ENCODE data around the gene LRP1B.

GRCh38 chr2:140363131-140363530, 1767.7 kb downstream of the LRP1B start:
- TF ChIP-seq JUND (IDR thresholded peaks at IDR 0.05) (no peak), RAD21 (IDR thresholded peaks at IDR 0.05) (no peak), MAX (IDR thresholded peaks at IDR 0.05) (no peak), RXRA (IDR thresholded peaks at IDR 0.05) (no peak), TAF1 (conservative IDR thresholded peaks at IDR 0.05) (no peak), ATF3 (IDR thresholded peaks at IDR 0.05) (no peak), SP1 (IDR thresholded peaks at IDR 0.05) (no peak)
- TF ChIP-seq, protein P1, sequence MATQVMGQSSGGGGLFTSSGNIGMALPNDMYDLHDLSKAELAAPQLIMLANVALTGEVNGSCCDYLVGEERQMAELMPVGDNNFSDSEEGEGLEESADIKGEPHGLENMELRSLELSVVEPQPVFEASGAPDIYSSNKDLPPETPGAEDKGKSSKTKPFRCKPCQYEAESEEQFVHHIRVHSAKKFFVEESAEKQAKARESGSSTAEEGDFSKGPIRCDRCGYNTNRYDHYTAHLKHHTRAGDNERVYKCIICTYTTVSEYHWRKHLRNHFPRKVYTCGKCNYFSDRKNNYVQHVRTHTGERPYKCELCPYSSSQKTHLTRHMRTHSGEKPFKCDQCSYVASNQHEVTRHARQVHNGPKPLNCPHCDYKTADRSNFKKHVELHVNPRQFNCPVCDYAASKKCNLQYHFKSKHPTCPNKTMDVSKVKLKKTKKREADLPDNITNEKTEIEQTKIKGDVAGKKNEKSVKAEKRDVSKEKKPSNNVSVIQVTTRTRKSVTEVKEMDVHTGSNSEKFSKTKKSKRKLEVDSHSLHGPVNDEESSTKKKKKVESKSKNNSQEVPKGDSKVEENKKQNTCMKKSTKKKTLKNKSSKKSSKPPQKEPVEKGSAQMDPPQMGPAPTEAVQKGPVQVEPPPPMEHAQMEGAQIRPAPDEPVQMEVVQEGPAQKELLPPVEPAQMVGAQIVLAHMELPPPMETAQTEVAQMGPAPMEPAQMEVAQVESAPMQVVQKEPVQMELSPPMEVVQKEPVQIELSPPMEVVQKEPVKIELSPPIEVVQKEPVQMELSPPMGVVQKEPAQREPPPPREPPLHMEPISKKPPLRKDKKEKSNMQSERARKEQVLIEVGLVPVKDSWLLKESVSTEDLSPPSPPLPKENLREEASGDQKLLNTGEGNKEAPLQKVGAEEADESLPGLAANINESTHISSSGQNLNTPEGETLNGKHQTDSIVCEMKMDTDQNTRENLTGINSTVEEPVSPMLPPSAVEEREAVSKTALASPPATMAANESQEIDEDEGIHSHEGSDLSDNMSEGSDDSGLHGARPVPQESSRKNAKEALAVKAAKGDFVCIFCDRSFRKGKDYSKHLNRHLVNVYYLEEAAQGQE (IDR thresholded peaks at IDR 0.05) = no peak
- TF ChIP-seq, protein P2, sequence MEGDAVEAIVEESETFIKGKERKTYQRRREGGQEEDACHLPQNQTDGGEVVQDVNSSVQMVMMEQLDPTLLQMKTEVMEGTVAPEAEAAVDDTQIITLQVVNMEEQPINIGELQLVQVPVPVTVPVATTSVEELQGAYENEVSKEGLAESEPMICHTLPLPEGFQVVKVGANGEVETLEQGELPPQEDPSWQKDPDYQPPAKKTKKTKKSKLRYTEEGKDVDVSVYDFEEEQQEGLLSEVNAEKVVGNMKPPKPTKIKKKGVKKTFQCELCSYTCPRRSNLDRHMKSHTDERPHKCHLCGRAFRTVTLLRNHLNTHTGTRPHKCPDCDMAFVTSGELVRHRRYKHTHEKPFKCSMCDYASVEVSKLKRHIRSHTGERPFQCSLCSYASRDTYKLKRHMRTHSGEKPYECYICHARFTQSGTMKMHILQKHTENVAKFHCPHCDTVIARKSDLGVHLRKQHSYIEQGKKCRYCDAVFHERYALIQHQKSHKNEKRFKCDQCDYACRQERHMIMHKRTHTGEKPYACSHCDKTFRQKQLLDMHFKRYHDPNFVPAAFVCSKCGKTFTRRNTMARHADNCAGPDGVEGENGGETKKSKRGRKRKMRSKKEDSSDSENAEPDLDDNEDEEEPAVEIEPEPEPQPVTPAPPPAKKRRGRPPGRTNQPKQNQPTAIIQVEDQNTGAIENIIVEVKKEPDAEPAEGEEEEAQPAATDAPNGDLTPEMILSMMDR (IDR thresholded peaks at IDR 0.05; ENCODE audit: low read depth, low read length, missing input control) = no peak
